Measurements from ENCODE around the gene GATAD2B. TPM values are rescaled to one million over a fixed set of nuclear protein-coding genes. Genes with fewer than 3 reads are reported as not detected.

GATAD2B gene
- total RNA-seq, 1 experiment from 2014 or later = 46.9 TPM

DNA sequence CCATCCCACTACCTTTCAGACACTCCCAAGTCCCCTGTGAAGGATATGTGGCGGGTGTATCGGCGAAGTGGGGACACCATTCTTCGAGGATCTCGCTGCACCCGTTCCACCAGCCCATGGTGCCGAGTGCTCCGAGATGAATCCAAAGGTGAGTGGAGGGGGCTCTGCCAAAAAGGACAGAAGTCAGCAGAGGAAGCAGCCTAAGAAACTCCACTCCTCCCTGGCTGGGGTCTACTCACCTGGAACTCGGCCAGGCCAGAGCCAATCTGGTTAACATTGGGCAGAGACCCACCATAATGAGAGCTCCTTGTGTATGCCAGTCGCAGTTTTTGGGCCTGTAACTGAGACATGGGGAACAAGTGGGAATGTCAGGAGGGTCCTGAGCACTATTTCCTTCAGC, 32.1 kb upstream of the GATAD2B start (continued):
- TF ChIP-seq PRRX2 (CRISPR knock-in tag; IDR thresholded peaks at IDR 0.05) = no peak
- TF ChIP-seq ZNF532 (CRISPR knock-in tag; IDR thresholded peaks at IDR 0.05; ENCODE audit: borderline replicate concordance) = no peak
- TF ChIP-seq, protein P1, sequence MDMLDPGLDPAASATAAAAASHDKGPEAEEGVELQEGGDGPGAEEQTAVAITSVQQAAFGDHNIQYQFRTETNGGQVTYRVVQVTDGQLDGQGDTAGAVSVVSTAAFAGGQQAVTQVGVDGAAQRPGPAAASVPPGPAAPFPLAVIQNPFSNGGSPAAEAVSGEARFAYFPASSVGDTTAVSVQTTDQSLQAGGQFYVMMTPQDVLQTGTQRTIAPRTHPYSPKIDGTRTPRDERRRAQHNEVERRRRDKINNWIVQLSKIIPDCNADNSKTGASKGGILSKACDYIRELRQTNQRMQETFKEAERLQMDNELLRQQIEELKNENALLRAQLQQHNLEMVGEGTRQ (CRISPR knock-in tag; IDR thresholded peaks at IDR 0.05) = no peak

DNA sequence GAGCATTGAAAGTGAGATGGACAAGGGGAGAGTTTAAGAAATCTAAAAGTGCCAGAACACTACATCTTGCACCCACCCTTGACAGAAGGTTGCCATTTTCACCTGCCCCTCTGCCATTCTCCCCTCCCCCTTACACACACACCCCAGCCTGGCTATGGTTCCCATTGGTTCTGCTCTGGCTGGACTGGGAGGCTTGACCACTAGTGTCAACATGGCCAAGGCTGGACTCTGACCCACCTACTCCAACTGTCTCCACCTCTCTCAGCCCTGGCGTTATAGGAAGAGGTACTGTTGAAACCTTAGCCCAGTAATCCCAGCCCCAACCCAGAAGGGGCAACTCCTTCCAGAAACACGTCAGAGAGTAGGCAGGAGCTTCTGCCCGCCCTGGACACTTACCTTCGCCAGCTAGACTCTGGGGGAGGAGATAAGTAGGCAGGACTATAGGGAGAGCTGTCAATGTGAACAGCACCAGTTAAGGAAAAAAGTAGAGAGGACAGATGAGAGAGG, 31.1 kb upstream of the GATAD2B start:
- TF ChIP-seq, protein P2, sequence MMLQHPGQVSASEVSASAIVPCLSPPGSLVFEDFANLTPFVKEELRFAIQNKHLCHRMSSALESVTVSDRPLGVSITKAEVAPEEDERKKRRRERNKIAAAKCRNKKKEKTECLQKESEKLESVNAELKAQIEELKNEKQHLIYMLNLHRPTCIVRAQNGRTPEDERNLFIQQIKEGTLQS (CRISPR knock-in tag; conservative IDR thresholded peaks at IDR 0.05) = no peak
- TF ChIP-seq E2F1 (CRISPR knock-in tag; IDR thresholded peaks at IDR 0.05) (no peak), GABPB1 (CRISPR knock-in tag; IDR thresholded peaks at IDR 0.05) (0 out of 2 replicates have a peak, but pooled peaks have one; percentile 19), STAT6 (CRISPR knock-in tag; conservative IDR thresholded peaks at IDR 0.05; ENCODE audit: low read depth) (no peak), ZNF532 (CRISPR knock-in tag; IDR thresholded peaks at IDR 0.05; ENCODE audit: borderline replicate concordance) (no peak), IRF1 (CRISPR knock-in tag; IDR thresholded peaks at IDR 0.05) (no peak)
- CTCF ChIA-PET = interaction anchor here (2.8 kb wide), 1 partner anchor 8 kb away, joined by 15 read pairs; the partner anchor contains the start of gene DENND4B
- H3K27me3 Mint-ChIP-seq (ENCODE audit: low read depth) = no peaks in the 10 kb centered on the region
- no peaks in the 10 kb centered on the region for H3K9me3 Mint-ChIP-seq
- peaks cover 17% of the 10 kb centered on the region for H3K4me1 Mint-ChIP-seq
- no peak overlapping the region for H3K4me3 Mint-ChIP-seq
- POLR2A ChIA-PET = interaction anchor here (0.5 to 2.7 kb wide), 4 partner anchors 9 to 31 kb away, joined by 3 to 6 read pairs (median 3); partner anchors contain the start of genes CREB3L4, GATAD2B and SLC39A1
- peak overlapping the region; percentile 32; the same call in 1 of the 2 replicates for H3K27ac Mint-ChIP-seq
- ATAC-seq (no peak), DNase-seq (ENCODE audit: low spot score) (no peak)
- H3K36me3 Mint-ChIP-seq = peaks cover 30% of the 10 kb centered on the region

Data from WTC11 (cell line).